Hepatic stellate cell (primary cell): ENCODE results near the gene RNF14.
"Not testable (repeated sequence)": the region's sequence is repeated elsewhere in the genome, so short reads cannot be mapped to it uniquely, and the experiment has no call there.

Source experiments
- DNase-seq: peaks from one replicate; pipeline ENCODE4 v3.0.0; 2011; ENCODE audit warnings: low spot score

The RNF14 gene

GRCh38 chr5:141968914-141969608, at the start of gene RNF14:
Gene RNF14, plus strand, starts transcription at chr5:141969105. Its CDS starts 4,484 bp downstream, at chr5:141973589.
- peak; percentile 95 for DNase-seq

DNA sequence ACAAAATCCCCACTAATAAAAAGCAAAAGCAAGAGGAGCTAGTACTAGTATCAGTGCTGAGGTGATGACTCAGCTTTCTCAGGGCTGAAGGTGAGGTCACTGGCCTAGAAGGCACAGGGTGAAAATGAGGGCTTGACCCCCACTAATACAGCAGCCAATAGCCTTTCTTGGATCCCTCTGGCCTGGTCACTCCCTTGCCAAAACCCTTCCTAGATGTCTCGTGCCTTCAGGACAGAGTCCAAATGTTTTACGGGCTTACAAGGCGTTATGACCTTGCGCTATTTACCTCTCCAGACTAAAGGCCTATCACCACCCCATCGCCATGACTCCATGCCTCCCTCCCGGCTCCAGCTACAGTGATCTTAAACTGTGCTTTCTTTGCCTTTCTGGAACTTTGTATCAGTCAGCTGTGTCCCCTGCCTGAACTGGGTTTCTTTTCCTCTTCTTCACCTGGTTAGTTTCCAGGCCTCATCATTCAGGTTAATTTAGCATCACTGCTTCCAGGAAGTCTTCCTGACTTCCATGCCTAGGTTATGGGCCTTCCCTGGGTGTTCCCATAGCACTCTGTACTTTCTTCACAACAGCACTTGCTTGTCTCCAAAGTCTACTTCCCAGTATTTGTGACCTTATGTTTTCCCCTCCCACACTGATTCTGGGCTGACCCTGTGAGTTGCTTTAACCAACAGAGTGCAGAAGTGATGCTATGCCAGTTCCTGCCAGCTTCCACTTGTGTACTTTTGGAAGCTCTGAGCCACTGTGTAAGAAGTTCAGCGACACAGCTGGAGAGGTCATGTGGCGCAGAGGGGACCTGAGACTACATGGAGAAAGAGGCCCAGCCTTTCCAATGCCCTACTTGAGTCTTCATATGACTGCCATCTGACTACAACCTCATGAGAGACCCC, 49.4 kb upstream of the RNF14 start:
- DNase-seq, result no peak

DNA sequence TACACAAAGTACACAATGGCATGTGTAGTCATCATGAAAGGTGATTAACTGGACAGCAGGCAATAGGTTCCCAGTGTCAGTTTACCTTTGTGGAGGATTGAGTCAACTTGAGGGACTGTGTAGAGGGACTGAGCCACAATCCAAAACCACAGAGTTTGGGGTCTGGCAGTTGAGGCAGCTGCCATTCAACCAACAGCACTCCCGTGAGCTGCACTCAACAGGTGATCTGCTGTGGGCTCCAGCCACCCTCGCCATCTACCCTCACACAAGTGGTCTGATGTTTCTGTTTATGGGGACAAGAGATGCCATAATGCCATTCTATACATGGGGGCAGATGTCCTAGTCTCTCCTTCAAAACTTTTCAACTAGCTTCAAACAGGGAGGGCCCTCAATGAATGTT, 48.1 kb upstream of the RNF14 start:
- DNase-seq, result no peak

DNA sequence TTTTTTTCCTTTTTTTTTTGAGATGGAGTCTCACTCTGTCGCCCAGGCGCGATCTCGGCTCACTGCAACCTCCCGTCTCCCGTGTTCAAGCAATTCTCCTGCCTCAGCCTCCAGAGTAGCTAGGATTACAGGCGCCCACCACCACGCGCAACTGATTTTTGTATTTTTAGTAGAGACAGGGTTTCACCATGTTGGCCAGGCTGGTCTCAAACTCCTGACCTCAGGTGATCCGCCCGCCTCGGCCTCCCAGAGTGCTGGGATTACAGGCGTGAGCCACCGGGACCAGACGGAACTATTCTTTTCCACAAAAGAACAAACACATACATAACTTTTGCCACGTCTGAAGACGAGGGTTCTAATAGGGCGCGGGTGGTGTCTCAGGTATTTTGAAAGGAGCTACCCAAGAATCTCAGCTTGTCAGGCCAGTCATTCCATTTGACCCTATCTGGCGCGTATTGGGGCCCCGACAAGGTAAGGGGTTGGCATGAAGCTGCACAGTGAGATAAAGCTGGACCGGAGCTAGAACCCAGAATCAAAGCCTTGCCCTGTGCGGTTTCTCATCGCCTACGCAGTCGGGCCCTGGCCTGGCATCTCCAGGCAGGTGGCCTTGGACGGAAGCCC, 46.0 kb upstream of the RNF14 start:
- DNase-seq, result not testable (repeated sequence)

DNA sequence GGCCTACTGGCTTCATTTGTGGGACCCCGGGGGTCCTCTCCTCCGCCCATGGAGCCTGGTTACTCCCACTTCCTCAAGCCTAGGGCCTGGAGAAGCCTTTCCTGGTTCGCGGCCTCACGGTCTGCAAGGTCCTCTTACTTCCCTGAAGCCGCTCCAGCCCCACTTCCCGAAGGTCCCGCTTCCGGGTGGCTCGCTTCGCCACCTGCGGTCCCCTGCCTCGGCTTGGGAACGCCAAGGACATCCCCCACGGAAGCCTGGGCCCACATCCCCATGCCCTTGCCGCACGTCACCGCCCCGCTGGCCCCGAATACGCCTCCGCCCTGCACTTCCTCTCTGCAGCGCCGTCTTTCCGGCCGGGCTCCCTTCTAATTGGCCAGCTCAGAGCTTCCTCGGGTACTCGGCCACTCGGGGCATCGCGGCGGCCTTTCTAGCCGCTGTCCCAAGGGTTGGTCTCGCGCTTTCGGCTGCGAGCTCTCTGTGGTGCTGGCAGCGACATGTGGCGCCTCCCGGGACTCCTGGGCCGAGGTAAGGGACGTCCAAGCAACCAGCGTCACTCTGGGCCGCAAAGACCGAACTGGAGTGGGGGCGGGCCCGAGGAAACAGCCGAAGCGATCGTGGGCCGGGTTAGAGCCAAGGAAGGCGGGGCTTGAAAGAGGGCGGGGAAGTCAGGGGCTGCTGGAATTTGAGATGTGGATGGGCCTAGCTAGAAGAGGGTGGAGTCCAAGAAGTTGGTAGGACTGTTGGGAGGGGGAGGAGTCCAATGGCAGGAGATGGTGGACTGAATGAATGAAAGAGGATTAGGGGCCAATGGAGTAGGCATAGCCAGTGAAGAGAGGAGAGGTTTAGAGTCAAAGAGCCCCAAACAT, 45.2 kb upstream of the RNF14 start, which contains the start of gene DELE1:
TSS of gene DELE1 (plus strand) at position 424 of the 866 bp plus-strand sequence. CDS start at position 495, 71 bp downstream.
- peak; percentile 96 for DNase-seq

DNA sequence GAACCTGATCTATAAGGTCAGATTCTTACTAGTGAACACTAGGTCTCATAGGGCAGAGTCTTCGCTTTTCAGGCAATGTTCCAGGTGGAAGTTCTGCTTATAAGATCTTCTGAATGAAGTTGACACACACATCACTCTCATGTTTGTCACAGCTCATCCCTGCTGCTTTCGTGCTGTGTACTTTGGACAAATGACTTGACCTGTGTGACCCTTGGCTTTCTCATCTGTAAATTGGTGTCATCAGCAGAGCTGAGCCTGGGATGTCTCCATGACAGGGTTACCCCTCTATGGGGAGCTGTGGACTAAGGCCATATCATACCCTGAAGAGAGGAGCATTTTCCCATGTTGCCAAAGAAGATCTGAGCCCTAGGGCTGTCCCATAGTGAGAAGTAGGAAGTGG, 42.5 kb upstream of the RNF14 start:
- DNase-seq, result no peak

GRCh38 chr5:141928051-141928450, 40.9 kb upstream of the RNF14 start:
- DNase-seq, result no peak

GRCh38 chr5:141929398-141930058, 39.4 kb upstream of the RNF14 start:
- no peak for DNase-seq

DNA sequence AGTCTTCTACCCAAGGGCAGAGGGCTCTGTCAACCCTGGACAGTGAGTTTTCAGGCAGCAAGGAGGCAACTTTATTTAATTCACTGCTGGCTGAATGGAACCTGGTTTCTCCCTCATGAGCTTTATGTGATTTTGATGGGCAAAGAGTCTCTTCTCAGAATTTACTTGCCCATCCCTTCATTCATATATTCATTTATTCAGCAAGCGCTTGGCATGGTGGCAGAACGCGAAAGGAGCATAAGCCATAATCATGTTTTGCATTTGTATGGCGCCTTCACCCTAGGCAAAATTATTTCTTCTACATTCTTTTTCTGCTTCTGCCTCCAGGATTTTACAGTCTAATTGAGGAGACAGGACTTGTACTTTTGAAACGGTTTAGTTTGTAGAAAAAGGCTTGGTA, 37.2 kb upstream of the RNF14 start:
- no peak for DNase-seq

DNA sequence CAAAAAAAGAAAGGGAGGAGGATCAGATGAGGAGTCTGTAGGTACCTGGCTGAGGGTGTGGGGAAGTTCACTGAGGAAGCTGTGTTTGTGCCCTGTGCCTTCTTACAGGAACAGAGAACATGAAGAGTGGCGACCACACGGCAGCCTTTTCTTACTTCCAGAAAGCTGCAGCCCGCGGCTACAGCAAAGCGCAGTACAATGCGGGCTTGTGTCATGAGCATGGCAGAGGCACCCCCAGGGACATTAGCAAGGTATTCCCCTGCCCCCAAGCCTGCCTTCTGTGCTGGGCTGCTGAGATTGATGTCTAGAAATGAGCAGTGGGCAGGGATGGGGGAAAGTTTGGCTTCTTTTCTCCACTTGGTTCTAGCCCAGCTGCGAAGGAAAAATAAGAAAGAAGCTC, 35.8 kb upstream of the RNF14 start:
- DNase-seq, result no peak

- no peak for DNase-seq
These were observed 34.6 kb upstream of the RNF14 start for GRCh38 chr5:141934099-141934844.

GRCh38 chr5:141935538-141935937, 33.4 kb upstream of the RNF14 start:
- no peak for DNase-seq

DNA sequence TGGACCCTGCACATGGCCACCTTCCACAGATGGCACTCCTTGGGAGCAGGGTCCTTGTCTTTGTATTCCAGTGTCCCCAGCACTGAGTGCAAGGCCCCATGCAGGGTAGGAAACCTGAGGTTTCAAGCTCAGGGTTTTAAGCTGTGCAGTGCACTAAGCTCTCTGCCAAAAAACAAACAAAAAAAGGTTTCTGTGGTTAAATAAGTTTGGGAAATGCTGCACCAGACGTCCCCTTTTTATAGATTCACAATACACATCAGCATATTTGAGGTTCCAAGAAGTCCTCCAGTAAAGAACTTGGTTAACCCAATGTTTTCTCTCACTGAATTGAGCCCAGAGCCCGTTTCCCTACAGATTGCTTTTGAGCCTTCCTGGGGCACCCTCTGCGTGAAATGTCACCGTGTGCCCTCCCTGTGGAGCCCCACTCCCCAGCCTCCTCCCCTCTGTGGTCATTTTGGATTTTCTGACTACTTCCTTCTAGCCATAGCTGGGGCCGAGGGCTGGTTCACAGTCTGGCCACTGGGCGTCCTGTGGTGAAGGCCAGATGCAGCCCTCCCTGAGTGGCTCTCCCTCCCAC, 28.1 kb upstream of the RNF14 start:
- peak; percentile 53 for DNase-seq

DNA sequence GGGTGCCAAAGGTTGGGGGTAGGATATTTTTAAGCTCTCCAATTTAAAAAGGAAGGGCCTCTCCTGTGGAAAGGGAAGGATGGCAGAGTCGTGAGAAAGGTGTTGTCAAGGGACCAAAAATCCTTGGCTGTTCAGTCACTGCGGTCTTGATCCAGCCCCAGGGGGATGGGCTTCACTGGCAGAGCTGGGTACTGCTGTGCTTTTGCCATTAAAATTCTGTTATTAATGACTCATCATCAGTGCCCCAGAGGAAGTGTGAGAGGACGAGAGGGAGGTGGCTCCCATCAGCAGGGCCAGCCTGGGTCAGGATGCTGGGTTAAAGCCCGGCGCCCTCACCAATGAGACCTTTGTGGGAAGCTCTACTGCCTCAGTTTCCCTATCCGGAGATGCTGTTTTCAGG, 27.6 kb upstream of the RNF14 start:
- peak; percentile 42 for DNase-seq

- DNase-seq, result no peak
These were observed 27.1 kb upstream of the RNF14 start for GRCh38 chr5:141941779-141942178.

DNA sequence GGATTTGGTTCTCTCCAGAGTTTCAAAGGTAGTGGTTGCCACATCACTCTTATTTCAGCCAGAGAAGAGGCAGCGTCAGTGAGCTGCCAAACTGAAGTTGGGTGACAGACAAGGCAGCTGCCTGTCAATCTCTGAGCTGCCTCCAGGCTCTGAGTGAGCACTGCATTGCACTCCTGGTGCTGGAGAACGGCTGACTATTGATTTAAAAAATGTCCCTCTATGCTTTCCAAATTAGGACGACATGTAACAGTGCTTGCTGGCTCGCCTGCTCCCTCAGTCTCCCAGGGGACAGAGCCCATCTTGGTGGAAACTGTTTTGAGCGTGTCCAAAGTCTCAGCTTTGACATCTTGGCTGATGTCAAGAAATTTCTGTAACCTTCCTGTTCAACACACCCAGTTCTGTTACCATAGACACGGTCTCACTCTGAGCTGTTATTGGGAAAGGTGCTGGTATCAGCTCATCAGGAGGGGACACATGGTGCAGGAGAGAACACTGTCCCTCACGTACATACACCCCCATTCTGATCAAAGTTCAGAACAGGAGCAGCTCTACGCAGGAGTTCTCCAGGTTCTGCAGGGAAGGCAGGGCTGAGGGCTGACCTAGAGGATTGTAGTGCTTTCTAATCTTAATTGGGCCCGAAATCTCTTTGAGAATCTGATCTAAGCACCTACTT, 26.6 kb upstream of the RNF14 start:
- DNase-seq, result no peak

DNA sequence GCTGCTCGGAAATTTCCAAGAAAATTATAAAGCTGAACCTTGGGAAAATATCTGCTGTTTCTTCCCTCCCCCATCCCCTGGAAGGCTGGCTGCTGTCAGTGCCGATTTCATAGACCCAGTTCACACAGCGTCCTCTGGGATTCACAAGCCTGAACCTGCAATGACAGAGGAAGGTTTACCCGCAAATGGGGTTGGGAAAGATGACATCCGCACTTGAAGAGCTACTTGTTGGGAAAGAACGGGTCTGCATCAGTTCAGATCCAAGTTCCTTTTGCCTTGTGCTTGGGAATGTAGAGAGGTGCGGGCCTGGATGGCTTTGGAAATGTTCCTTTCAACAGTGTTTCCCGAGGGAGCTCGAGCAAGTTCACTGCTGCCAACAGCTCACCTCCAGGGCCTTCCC, 24.8 kb upstream of the RNF14 start:
- DNase-seq, result no peak

- DNase-seq, result peak; percentile 29
These were observed 23.3 kb upstream of the RNF14 start for GRCh38 chr5:141945511-141946051.

- DNase-seq, result no peak
These were observed 21.6 kb upstream of the RNF14 start for GRCh38 chr5:141947316-141947715.
